IMR-90 (cell line): Measurements from ENCODE around the gene RALGPS1.
"Not testable (repeated sequence)": the region's sequence is repeated elsewhere in the genome, so short reads cannot be mapped to it uniquely, and the experiment has no call there.

Experiments
- MXI1 ChIP-seq: IDR thresholded peaks from 2 replicates; pipeline ENCODE4 v1.6.1; 2012; ENCODE audit warnings: low read depth, mild to moderate bottlenecking, low read length, moderate library complexity, borderline replicate concordance
- POLR2A ChIP-seq: IDR thresholded peaks from 2 replicates; pipeline ENCODE4 v1.6.1; 2012; ENCODE audit warnings: mild to moderate bottlenecking, low read depth, low read length
- RAD21 ChIP-seq: IDR thresholded peaks from 2 replicates; pipeline ENCODE4 v1.6.1; 2012; ENCODE audit warnings: low read length, improper control_type of control experiment
- RFX5 ChIP-seq: IDR thresholded peaks from 2 replicates; pipeline ENCODE4 v1.8.0; 2012; ENCODE audit warnings: low read depth, mild to moderate bottlenecking, low read length, moderate library complexity
- TF ChIP-seq, protein P1 (sequence below): conservative IDR thresholded peaks from 2 replicates; pipeline ENCODE4 v1.5.1; 2012; ENCODE audit warnings: mild to moderate bottlenecking, low read depth, low read length, improper control_type of control experiment
- TF ChIP-seq, protein P2 (sequence below): fragments of 150-350 bp; IDR thresholded peaks from 2 replicates; pipeline ENCODE4 v1.6.1; 2017; ENCODE audit warnings: mild to moderate bottlenecking, antibody characterized with exemption, low read length, low read depth

DNA sequence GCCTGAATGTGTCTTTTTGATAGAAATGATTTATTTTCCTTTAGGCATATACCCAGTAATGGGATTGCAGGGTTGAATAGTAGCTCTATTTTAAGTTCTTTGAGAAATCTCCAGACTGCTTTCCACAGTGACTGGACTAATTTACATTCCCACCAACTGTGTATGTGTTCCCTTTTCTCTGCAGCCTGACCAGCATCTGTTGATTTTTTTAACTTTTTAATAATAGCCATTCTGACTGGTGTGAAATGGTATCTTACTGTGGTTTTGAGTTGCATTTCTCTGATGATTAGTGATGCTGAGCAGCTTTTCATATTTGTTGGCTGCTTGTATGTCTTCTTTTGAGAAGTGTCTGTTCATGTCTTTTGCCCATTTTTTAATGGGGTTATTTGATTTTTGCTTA is 232.3 kb downstream of the RALGPS1 start:
- not testable (repeated sequence) for TF ChIP-seq RFX5, POLR2A, RAD21, MXI1
- TF ChIP-seq, protein P1, sequence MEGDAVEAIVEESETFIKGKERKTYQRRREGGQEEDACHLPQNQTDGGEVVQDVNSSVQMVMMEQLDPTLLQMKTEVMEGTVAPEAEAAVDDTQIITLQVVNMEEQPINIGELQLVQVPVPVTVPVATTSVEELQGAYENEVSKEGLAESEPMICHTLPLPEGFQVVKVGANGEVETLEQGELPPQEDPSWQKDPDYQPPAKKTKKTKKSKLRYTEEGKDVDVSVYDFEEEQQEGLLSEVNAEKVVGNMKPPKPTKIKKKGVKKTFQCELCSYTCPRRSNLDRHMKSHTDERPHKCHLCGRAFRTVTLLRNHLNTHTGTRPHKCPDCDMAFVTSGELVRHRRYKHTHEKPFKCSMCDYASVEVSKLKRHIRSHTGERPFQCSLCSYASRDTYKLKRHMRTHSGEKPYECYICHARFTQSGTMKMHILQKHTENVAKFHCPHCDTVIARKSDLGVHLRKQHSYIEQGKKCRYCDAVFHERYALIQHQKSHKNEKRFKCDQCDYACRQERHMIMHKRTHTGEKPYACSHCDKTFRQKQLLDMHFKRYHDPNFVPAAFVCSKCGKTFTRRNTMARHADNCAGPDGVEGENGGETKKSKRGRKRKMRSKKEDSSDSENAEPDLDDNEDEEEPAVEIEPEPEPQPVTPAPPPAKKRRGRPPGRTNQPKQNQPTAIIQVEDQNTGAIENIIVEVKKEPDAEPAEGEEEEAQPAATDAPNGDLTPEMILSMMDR, result not testable (repeated sequence)
- TF ChIP-seq, protein P2, sequence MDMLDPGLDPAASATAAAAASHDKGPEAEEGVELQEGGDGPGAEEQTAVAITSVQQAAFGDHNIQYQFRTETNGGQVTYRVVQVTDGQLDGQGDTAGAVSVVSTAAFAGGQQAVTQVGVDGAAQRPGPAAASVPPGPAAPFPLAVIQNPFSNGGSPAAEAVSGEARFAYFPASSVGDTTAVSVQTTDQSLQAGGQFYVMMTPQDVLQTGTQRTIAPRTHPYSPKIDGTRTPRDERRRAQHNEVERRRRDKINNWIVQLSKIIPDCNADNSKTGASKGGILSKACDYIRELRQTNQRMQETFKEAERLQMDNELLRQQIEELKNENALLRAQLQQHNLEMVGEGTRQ, result not testable (repeated sequence)
